ENCODE results near the gene TNFAIP8L2. TPM values are rescaled to one million over a fixed set of nuclear protein-coding genes. Genes with fewer than 3 reads are reported as not detected.

TNFAIP8L2 gene
- total and polyA plus RNA-seq, 2 of the 4 experiments (the other 2 are of a cell fraction) = not detected

GRCh38 chr1:151144474-151145303, 11.8 kb upstream of the TNFAIP8L2 start:
- no peak overlapping the region for H3K14ac ChIP-seq (replicated peaks; ENCODE audit: low read depth, low read length)
- no peak overlapping the region for H3K4me3 ChIP-seq (ENCODE audit: insufficient read depth, low read depth, low read length)
- POLR2A ChIA-PET (ENCODE audit: unreplicated experiment) = no interaction called here
- TF ChIP-seq BHLHE40 (IDR thresholded peaks at IDR 0.05; ENCODE audit: low read depth, low read length) = no peak
- no peak for TF ChIP-seq NFE2L2 (IDR thresholded peaks at IDR 0.05; ENCODE audit: low read depth, low read length)
- no peak for TF ChIP-seq FOS (IDR thresholded peaks at IDR 0.05; ENCODE audit: low read depth, low read length)
- no peak for TF ChIP-seq ELK1 (IDR thresholded peaks at IDR 0.05; ENCODE audit: borderline replicate concordance, low read depth, low read length)
- TF ChIP-seq SMC3 (IDR thresholded peaks at IDR 0.05; ENCODE audit: low read depth, low read length) = no peak
- TF ChIP-seq CHD1 (IDR thresholded peaks at IDR 0.05; ENCODE audit: low read depth, low read length) = no peak
- no peak for TF ChIP-seq RAD21 (IDR thresholded peaks at IDR 0.05; ENCODE audit: low read length)
- TF ChIP-seq MAFK (IDR thresholded peaks at IDR 0.05; ENCODE audit: low read depth, low read length) = no peak
- TF ChIP-seq USF2 (IDR thresholded peaks at IDR 0.05; ENCODE audit: low read depth, low read length) = no peak
- TF ChIP-seq RCOR1 (IDR thresholded peaks at IDR 0.05; ENCODE audit: insufficient replicate concordance, low read length) = no peak
- no peak for TF ChIP-seq CTCF (conservative IDR thresholded peaks at IDR 0.05; ENCODE audit: low read depth, low read length)
- no peak for TF ChIP-seq MXI1 (IDR thresholded peaks at IDR 0.05; ENCODE audit: borderline replicate concordance, low read depth, low read length)
- no peak for TF ChIP-seq RFX5 (IDR thresholded peaks at IDR 0.05; ENCODE audit: low read depth, low read length)
- TF ChIP-seq POLR2A (IDR thresholded peaks at IDR 0.05; ENCODE audit: low read depth, low read length) = no peak

More at GRCh38 chr1:151144474-151145303, 11.8 kb upstream of the TNFAIP8L2 start:
- Histone ChIP-seq H3K56ac (ENCODE audit: extremely low read depth, insufficient read depth, low read length) (no peak overlapping the region), H3K9me1 (ENCODE audit: insufficient read depth, low read length) (peaks cover 4% of the 10 kb centered on the region; the same call in 1 of the 2 replicates), H4K8ac (ENCODE audit: low read depth in 2 of 2, low read length in 2 of 2) (no peak overlapping the region), H3K9me3 (ENCODE audit: control insufficient read depth, insufficient read depth, low read length) (no peaks in the 10 kb centered on the region), H4K5ac (ENCODE audit: low read depth, low read length) (no peak overlapping the region), H3K4ac (ENCODE audit: low read depth, low read length) (no peak overlapping the region), H3K36me3 (ENCODE audit: control insufficient read depth, insufficient read depth, low read length) (no peaks in the 10 kb centered on the region; the same call in 1 of the 2 replicates), H4K91ac (ENCODE audit: insufficient read depth, low read depth, low read length) (no peak overlapping the region), H3K9ac (ENCODE audit: low read depth, low read length) (no peak overlapping the region), H2BK5ac (ENCODE audit: low read depth, low read length, poor library complexity, severe bottlenecking) (no peak overlapping the region), H3K4me1 (ENCODE audit: control insufficient read depth, insufficient read depth, low read length) (peaks cover 5% of the 10 kb centered on the region), H2AK9ac (replicated peaks; ENCODE audit: low read depth, low read length, poor library complexity) (no peak overlapping the region), H3K4me2 (ENCODE audit: low read depth, low read length) (no peak overlapping the region), H2BK20ac (ENCODE audit: low read depth, low read length) (no peak overlapping the region), H3K27me3 (ENCODE audit: control insufficient read depth, insufficient read depth, low read length) (peaks cover 2% of the 10 kb centered on the region; the same call in 1 of the 2 replicates), H4K20me1 (ENCODE audit: insufficient read depth, low read length) (peaks cover 5% of the 10 kb centered on the region; the same call in 1 of the 2 replicates), H3K27ac (ENCODE audit: insufficient read depth, low read length) (no peak overlapping the region), H3K23ac (ENCODE audit: low read depth, low read length) (no peak overlapping the region), H3K79me1 (ENCODE audit: low read depth in 1 of 2, low read length in 2 of 2) (peaks cover 0 to 6% of the 10 kb centered on the region in 2 experiments; a peak in 1 of 4 replicates), H2AK5ac (ENCODE audit: low read depth, low read length) (no peak overlapping the region), H2BK15ac (ENCODE audit: low read depth, low read length) (no peak overlapping the region), H2BK120ac (ENCODE audit: low read depth, low read length) (no peak overlapping the region), H3K18ac (ENCODE audit: low read depth, low read length) (no peak overlapping the region), H2AFZ (replicated peaks; ENCODE audit: low read length, poor library complexity) (no peak overlapping the region)
- 82% methylated on average over 2 of the region's 7 CpGs; no CpG with 5 or more reads in 1 of the 2 experiments for WGBS, 2 experiments (ENCODE audit: extremely low coverage in 2 of 2, insufficient read length in 1 of 2)
- intact Hi-C loops (cut with micrococcal nuclease) (loop anchor here (5.0 kb wide), 1 partner anchor 72 kb away; the partner anchor contains the start of gene GABPB2), in situ Hi-C loops (cut with MboI; ENCODE audit: low sequenced_read_pairs) (no loop called here), dilution Hi-C loops (cut with HindIII; ENCODE audit: low sequenced_read_pairs, unreplicated experiment) (no loop called here)
- DNase-seq = no peak
- no peak for ATAC-seq (ENCODE audit: low read depth)
- BruUV-seq (replicated peaks) = no TSS peak
- CTCF ChIA-PET = interaction anchor here (1.1 kb wide), 1 partner anchor 41 kb away, joined by 3 read pairs; no protein-coding TSS in a partner anchor

Measured in IMR-90 (cell line).